Psoas muscle (tissue), 8 donors: ENCODE measurements around the gene ELMO1. TPM values are rescaled to one million over a fixed set of nuclear protein-coding genes. Genes with fewer than 3 reads are reported as not detected.

Experiments used
- ATAC-seq, 4 donors: fragments of 200-7000 bp; cut with Tn5 transposase; one replicate each; pipeline ENCODE4 v1.9.1; 2020; ENCODE audit warnings: moderate library complexity in 3 of 4, mild to moderate bottlenecking in 2 of 4
- DNase-seq, 2 donors: peaks; one replicate each; pipeline ENCODE4 v3.0.0-alpha.2; 2020
- H3K27ac ChIP-seq: fragments of 200-600 bp; one replicate; pipeline ENCODE4 v1.8.0; 2022
- H3K27me3 ChIP-seq, 3 donors: fragments of 200-600 bp in 1 of 3; one replicate each; pipeline versions ENCODE4 v1.6.1 to v1.8.0; 2013 to 2022; ENCODE audit warnings: low read length in 2 of 3, mild to moderate bottlenecking in 2 of 3, moderate library complexity in 1 of 3; ENCODE audit not compliant: insufficient read depth in 3 of 3
- H3K36me3 ChIP-seq, 2 donors: fragments of 200-600 bp in 1 of 2; one replicate each; pipeline versions ENCODE4 v1.6.1 to v1.8.0; 2013 to 2022; ENCODE audit warnings: low read depth in 1 of 2, mild to moderate bottlenecking in 1 of 2, moderate library complexity in 1 of 2; ENCODE audit not compliant: insufficient read depth in 1 of 2
- H3K4me1 ChIP-seq: fragments of 200-600 bp; one replicate; pipeline ENCODE4 v1.8.0; 2022
- H3K4me3 ChIP-seq: fragments of 200-600 bp; one replicate; pipeline ENCODE4 v1.8.0; 2022; ENCODE audit warnings: mild to moderate bottlenecking
- H3K9me3 ChIP-seq: fragments of 200-600 bp; one replicate; pipeline ENCODE4 v1.8.0; 2022
- CTCF ChIP-seq: fragments of 200-600 bp; IDR thresholded peaks from one replicate; pipeline ENCODE4 v1.8.0; 2022; ENCODE audit warnings: antibody characterized with exemption
- WGBS, 3 donors: extraction: QIAGEN DNeasy Blood & Tissue Kit; methylation state at CpG; one replicate each; pipeline versions ENCODE4 v1.1.6 to v1.1.7; 2013; 5-methylcytosine and 5-hydroxymethylcytosine counted together
- intact Hi-C, 2 donors: fragments of 100-400 bp; cut with DNase I; formaldehyde crosslinking; loops; one replicate each; pipeline versions ENCODE4 v1.11.0 to v1.14.2; 2022
- polyA plus RNA-seq, 3 donors: library from polyadenylated mRNA; stranded (reverse); fragments of 200-250 nt; gene quantifications; one replicate each; pipeline ENCODE4 v1.2.3, GENCODE V29; 2013
- total RNA-seq, 4 donors: library from RNA; stranded (reverse); fragmentation: NEBNext Ultra II Directional in 2 of 4; extraction: Animal tissue kit (Norgen Biotek cat#: 25700) in 2 of 4; gene quantifications; one replicate each; pipeline versions ENCODE4 v1.2.1 to v1.2.4, GENCODE V29; 2021 to 2023
- donor health status: healthy with polysubstance abuse.
- donor health status: DM: no; HTN: no; CAD: no; lungs with moderate emphysema.
- donor health status: Bipolar disorder and iron deficiency.
- donor health status: healthy.
- donor health status: DM: yes; HTN: yes; CAD: no.
- donor health status: DM: no; HTN: no; CAD: no.
- donor health status: DM: no; HTN: no; CAD: no.
- donor health status: DM: yes; HTN: yes; CAD: no.

ELMO1 gene
- total and polyA plus RNA-seq, 7 donors: 2.8 to 8.1 (median 6.9) TPM

GRCh38 chr7:36972140-36972518 lies 476.5 kb downstream of the ELMO1 start:
- no peaks in the 10 kb centered on the region for H3K36me3 ChIP-seq
- peaks cover 3% of the 10 kb centered on the region for H3K4me1 ChIP-seq
- no peak overlapping the region for H3K27ac ChIP-seq
- TF ChIP-seq CTCF: no peak
- H3K9me3 ChIP-seq: no peaks in the 10 kb centered on the region
- intact Hi-C loops: no loop called here
- H3K4me3 ChIP-seq: no peak overlapping the region
- ATAC-seq (no peak), DNase-seq (no peak)
- 60 to 69% (median 62%) methylated on average over 5 of the region's 5 CpGs for WGBS, 3 donors
- H3K27me3 ChIP-seq: no peaks in the 10 kb centered on the region

GRCh38 chr7:36971515-36972139 lies 477.0 kb downstream of the ELMO1 start:
- Histone ChIP-seq H3K9me3 (no peaks in the 10 kb centered on the region), H3K36me3 (no peaks in the 10 kb centered on the region), H3K27me3 (no peaks in the 10 kb centered on the region), H3K4me3 (no peak overlapping the region), H3K4me1 (peaks cover 3% of the 10 kb centered on the region), H3K27ac (no peak overlapping the region)
- TF ChIP-seq CTCF: no peak
- ATAC-seq (no peak), DNase-seq (no peak)
- intact Hi-C loops: no loop called here
- 57 to 69% (median 59%) methylated on average over 9 of the region's 9 CpGs for WGBS, 3 donors

GRCh38 chr7:36970551-36971514 lies 477.8 kb downstream of the ELMO1 start:
- no peak for TF ChIP-seq CTCF
- Histone ChIP-seq H3K9me3 (no peaks in the 10 kb centered on the region), H3K36me3 (no peaks in the 10 kb centered on the region), H3K4me1 (peaks cover 3% of the 10 kb centered on the region), H3K27me3 (no peaks in the 10 kb centered on the region), H3K27ac (no peak overlapping the region), H3K4me3 (no peak overlapping the region)
- ATAC-seq: no peak
- no peak for DNase-seq
- intact Hi-C loops: no loop called here
- WGBS, 3 donors: 83 to 88% (median 85%) methylated on average over 5 of the region's 5 CpGs

GRCh38 chr7:36969376-36969775 lies 479.3 kb downstream of the ELMO1 start:
- Histone ChIP-seq H3K4me3 (no peak overlapping the region), H3K27ac (no peak overlapping the region), H3K9me3 (no peaks in the 10 kb centered on the region), H3K27me3 (no peaks in the 10 kb centered on the region), H3K36me3 (no peaks in the 10 kb centered on the region), H3K4me1 (peaks cover 3% of the 10 kb centered on the region)
- ATAC-seq (no peak), DNase-seq (no peak)
- intact Hi-C loops: loop anchor here (5.0 to 10.0 kb wide), 3 partner anchors 213 to 865 kb away; no protein-coding TSS in a partner anchor
- TF ChIP-seq CTCF: no peak
